ENCODE results near the gene ULK4.
A peak's percentile ranks its signal among the peaks of the same experiment; 100 is the strongest.
"Not testable (repeated sequence)": the region's sequence is repeated elsewhere in the genome, so short reads cannot be mapped to it uniquely, and the experiment has no call there.

The ULK4 gene

DNA sequence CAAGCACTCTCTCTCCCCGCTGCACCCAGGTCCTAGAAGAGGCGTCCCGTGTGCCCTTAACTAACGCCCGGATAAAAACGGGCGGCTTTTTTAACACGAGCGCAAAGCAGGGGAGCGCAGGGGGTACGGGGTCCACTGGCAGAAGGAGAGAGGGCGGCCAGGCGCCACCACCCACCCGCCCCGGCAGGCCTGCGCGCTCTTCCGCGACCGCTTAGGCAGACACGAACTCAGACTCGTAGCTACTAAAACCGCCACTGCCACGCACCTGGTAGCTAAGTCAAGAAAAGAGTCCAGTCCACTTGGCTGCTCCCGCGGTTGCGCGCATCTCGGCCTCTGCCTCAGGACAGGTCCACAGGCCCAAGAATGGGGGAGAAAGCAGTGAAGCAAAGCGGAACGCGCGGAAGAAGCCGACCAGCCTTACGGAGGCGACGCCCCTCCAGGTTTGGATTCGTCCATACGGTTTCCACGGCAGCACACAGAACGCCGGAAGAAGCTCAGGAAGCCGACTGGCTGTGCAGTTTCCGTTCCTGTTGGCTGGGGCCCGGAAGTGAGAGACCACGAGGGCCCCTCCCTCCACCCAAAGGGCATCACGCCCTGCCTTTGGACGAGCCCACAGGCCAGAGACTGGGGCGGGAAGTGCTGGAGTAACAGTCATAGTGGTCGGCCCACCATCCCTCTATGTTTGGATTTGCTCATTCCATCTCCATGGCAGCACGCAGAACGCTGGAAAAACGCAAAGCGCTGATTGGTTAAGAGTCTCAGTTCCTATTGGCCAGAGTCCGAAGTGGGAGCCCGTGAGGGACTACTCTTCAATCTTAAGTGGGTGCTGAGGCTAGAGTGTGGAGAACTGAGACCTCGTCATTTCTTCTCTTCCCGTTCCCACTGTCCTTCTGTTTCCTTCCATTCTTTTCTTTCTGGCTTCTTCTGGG lies at the start of gene ULK4:
Gene ULK4, minus strand, starts transcription at position 353 of the 929 bp plus-strand sequence. CDS start 7,344 bp downstream, outside the sequence.
- peak; percentile 90 to 96 for DNase-seq

DNA sequence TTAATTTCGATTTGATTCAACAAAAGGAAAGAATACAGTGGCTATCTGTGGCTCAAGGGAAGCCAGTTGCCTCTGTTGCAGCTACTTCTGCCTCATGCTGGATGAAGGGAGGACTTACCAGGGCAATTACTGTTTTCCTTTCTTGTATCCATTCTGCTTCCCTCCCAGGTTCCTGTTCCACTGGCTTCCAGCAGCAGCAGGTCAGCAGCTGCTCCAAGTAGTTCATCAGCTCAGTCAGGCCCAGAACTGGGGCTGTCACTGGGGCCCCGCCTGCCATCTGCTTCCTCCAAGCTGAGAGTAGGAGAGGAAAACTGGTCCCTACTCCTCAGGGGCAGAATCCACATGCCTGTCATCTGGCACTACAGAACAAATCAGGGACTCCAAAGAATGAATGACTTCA lies 48.6 kb upstream of the ULK4 start:
- DNase-seq = peak in 1 of 2 experiments; percentile 40

- DNase-seq = no peak
Observed at GRCh38 chr3:42009456-42009855, 47.6 kb upstream of the ULK4 start.

- DNase-seq = no peak
Observed at GRCh38 chr3:42007785-42008184, 45.9 kb upstream of the ULK4 start.

- DNase-seq = no peak
Observed at GRCh38 chr3:42005401-42005800, 43.5 kb upstream of the ULK4 start.

DNA sequence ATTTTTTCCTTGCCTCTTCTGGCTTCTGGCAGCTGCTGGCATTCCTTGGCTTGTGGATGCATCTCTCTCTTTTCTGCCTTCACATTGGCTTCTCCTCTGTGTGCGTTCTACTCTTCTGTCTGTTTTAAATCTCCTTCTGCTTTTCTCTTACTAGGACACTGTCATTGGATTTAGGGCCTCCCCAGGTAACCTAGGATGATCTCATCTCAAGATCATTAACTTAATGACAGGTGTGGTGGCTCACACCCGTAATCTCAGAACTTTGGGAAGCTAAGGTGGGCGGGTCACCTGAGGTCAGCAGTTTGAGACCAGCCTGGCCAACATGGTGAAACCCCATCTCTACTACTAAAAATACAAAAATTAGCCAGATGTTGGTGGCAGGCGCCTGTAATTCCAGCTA lies 40.9 kb upstream of the ULK4 start:
- no peak for DNase-seq

- DNase-seq = no peak
Observed at GRCh38 chr3:42001777-42002176, 39.9 kb upstream of the ULK4 start.

DNA sequence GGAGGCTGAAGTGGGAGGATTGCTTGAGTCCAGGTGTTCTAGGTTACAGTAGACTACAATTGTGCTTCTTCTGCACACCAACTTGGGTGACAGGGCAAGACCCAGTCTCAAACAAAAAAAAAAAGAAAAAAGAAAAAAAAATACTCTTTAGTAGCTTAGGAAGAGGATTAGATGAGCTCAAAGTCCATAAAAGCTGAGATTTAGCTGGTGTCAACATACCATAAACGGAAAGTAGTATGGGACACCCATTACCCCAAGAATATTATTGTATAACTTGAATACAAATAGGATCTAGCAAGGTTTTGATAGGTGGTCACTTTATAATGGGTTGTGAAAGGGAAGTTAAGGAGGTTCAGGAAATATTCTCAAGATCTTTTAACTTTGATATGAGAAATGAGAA lies 38.0 kb upstream of the ULK4 start:
- no peak for DNase-seq

DNA sequence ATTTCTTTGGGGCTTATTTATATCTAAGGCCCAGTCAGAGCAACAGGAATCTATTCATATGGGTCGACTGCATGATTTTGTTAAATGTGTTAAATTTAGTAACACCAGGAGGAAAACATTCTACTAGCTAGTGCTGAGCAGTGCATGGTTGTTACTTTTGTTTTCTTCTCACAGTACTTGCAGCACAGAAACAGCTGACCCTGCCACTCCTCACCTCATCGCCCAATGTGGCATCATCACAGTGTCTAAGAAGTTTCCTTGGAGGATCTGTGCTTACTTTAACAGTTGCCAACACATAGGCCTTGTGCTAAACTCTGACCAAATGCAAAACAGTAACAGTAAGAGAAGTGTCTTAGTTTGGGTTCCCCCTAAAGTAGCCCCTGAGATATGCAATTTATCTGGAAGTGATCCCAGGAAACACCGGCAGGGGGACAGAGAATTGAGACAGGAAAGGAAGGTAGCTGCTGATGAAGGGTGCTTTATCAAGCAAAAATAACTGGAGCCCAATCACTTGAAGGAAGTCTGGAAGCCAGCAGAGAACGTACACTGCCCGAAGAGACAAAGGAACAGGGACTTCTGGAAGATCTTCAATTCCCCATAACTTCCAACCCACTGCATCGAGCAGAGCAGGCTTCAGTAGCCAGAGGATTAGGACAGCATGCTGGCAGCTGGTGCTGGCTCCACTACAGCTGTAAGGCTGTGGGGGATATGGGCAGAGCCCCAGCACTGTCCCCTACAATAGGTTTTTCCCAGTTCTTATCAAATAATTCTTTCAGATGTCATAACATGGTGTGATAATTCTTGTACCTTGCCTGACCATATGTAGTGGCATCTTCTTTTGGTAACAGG lies 36.0 kb upstream of the ULK4 start:
- peak in 1 of 2 experiments; percentile 37 for DNase-seq

DNA sequence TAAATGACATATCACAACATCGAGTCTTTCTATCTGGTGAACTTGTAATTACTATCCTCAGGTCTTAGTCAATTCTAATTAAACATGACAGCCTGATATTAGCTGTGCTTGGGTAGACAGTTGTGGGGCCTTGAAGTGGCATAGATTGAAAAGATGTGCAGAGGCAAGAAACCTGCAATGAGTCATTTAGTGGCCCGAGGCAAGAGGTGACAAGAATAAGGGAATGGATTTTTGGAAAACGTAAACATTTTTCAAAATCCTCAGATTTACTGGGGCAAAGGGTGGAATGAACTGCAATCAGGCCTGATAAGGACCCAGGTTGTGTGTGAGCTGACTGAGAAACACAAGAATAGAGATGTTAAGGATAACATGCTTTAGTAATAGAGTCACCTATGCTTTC lies 29.5 kb upstream of the ULK4 start:
- DNase-seq = no peak

- no peak for DNase-seq
Observed at GRCh38 chr3:41989518-41989917, 27.6 kb upstream of the ULK4 start.

DNA sequence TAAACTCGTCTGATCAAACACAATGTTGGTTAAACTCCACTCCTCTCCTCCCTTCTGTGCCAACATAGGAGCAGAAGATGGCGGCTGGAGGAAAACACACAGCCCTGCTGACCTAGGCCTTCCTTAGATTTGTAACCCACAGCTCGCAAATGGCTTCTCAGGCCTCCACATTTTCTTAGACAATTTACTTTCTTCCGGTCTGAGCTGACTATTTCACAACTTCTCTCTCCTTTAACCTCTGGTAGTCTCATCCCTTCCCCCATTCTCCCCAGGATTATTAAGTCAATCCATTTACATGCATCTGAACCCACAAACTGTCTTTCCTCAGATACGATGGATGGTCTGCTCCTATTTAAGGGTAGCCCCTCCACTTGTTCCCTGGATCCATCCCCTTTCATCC lies 25.7 kb upstream of the ULK4 start:
- no peak for DNase-seq

- no peak for DNase-seq
Observed at GRCh38 chr3:41986561-41986960, 24.7 kb upstream of the ULK4 start.

- no peak for DNase-seq
Observed at GRCh38 chr3:41985018-41985417, 23.1 kb upstream of the ULK4 start.

GRCh38 chr3:41983091-41983490 lies 21.2 kb upstream of the ULK4 start:
- DNase-seq = not testable (repeated sequence)

DNA sequence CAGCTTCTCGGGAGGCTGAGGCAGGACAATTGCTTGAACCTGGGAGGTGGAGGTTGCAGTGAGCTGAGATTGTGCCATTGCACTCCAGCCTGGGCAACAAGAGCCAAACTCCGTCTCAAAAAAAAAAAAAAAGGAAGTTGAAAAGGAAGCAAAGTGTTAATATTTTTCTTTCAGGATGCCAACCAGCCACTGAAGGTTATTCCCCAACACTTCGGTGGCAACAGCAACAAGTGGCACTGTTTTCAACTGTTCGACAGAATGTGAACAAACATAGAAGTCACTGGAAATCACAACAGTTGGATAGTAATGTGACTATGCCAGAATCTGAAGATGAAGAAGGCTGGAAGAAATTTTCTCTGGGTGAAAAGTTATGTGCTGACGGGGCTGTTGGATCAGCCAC lies 15.5 kb upstream of the ULK4 start:
- DNase-seq = not testable (repeated sequence)

GRCh38 chr3:41975416-41976103 lies 13.7 kb upstream of the ULK4 start:
- no peak for DNase-seq

GRCh38 chr3:41974223-41974622 lies 12.3 kb upstream of the ULK4 start:
- DNase-seq = no peak

DNA sequence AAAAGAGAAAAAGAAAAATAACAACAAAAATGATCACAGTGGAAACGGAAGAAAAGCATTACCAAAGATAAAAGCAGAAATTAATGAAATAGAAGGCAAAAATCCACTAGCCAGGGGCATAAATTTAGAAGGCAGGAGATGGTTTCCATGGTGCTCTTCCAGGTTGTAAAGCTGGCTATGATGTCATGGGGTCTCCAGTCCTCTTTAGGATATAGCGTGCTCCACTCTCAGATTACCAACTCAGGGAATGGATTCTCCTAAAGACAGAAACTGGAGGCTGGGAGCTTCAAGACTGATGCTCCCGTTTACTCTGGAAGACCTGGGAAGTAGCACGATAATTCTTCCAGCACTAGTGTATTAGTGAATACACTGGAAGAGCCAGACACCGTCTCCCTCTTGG lies 10.9 kb upstream of the ULK4 start:
- DNase-seq = no peak

- DNase-seq = no peak
Observed at GRCh38 chr3:41966206-41966605, 4.3 kb upstream of the ULK4 start.

GRCh38 chr3:41963823-41964222 lies 1.9 kb upstream of the ULK4 start:
- no peak for DNase-seq

GRCh38 chr3:41960826-41961750 lies 815 bp downstream of the ULK4 start:
- DNase-seq = no peak
